Testis (tissue), 3 donors: ENCODE results near the gene CMKLR1. TPM values are rescaled to one million over a fixed set of nuclear protein-coding genes. Genes with fewer than 3 reads are reported as not detected.

Experiments
- DNase-seq: peaks from one replicate; pipeline ENCODE4 v3.0.0-alpha.2; 2019
- H3K27ac ChIP-seq, 2 donors: fragments of 200-600 bp; sonication (generic); one replicate each; pipeline ENCODE4 v1.5.1; 2019
- H3K27me3 ChIP-seq: fragments of 200-600 bp; sonication (generic); one replicate; pipeline ENCODE4 v1.5.1; 2019
- H3K36me3 ChIP-seq: fragments of 200-600 bp; sonication (generic); one replicate; pipeline ENCODE4 v1.5.1; 2017; ENCODE audit warnings: low read depth; ENCODE audit errors: missing control alignments
- H3K4me1 ChIP-seq: fragments of 200-600 bp; sonication (generic); one replicate; pipeline ENCODE4 v1.5.1; 2019
- H3K4me3 ChIP-seq, 2 donors: fragments of 200-600 bp; sonication (generic); one replicate each; pipeline ENCODE4 v1.5.1; 2017 to 2019
- H3K9me3 ChIP-seq: fragments of 200-600 bp; sonication (generic); one replicate; pipeline ENCODE4 v1.5.1; 2017
- POLR2A ChIP-seq: fragments of 450-650 bp; IDR thresholded peaks from one replicate; pipeline ENCODE4 v1.6.1; 2017; ENCODE audit warnings: antibody characterized with exemption, mild to moderate bottlenecking, moderate library complexity
- WGBS, 2 donors: methylation state at CpG; one replicate each; pipeline ENCODE4 v1.1.5; 2018; 5-methylcytosine and 5-hydroxymethylcytosine counted together
- intact Hi-C: fragments of 100-400 bp; cut with DNase I; formaldehyde crosslinking; loops from one replicate; pipeline ENCODE4 v1.15.1; 2023; ENCODE audit warnings: low total_unique reads
- polyA plus RNA-seq: library from polyadenylated mRNA; stranded (reverse); fragments of 350-450 nt; fragmentation: Illumina TruSeq; extraction: RNeasy Lipid Tissue Mini Kit (QIAGEN cat#74804); gene quantifications from one replicate; pipeline ENCODE4 v1.2.3, GENCODE V29; 2014; ENCODE audit warnings: low read depth, low replicate concordance; ENCODE audit not compliant: insufficient read depth
- total RNA-seq, 2 donors: library from RNA; depleted of rRNA; stranded (reverse); fragments of >200 nt; gene quantifications; one replicate each; pipeline ENCODE4 v1.2.3, GENCODE V29; 2016
- TF ChIP-seq, protein P1 (sequence below), 3 experiments: fragments of 450-650 bp in 2 of 3; fragments of 200-600 bp in 1 of 3; sonication (generic) in 1 of 3; IDR thresholded peaks; one replicate each; pipeline ENCODE4 v1.5.1; 2016 to 2019; ENCODE audit warnings: antibody characterized with exemption in 3 of 3, mild to moderate bottlenecking in 2 of 3, moderate library complexity in 1 of 3

Gene CMKLR1
- total and polyA plus RNA-seq, 3 donors from 2014 or later = 2.4 to 9.5 (median 4.8) TPM

DNA sequence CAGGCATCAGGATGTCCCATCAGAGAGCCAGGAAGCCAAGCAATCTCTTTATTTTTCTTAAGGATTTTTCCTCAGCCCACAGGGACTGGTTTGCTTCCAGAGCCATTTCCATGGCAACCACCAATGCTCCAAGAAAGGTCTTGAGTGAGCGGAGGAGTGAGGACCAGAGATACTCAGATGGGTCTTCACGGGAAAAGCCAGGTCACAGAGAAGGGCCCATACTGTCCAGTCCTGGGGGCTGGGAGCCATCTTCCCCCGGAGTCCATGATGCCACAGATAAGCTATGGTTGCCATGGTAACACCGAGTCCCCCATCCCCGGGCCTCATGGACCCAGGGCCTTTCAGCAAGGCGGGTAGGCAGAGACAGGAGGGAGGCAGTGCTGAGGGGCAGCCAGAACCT lies 28.6 kb downstream of the CMKLR1 start:
- peaks cover 32% of the 10 kb centered on the region for H3K4me1 ChIP-seq
- H3K9me3 ChIP-seq = no peaks in the 10 kb centered on the region
- TF ChIP-seq, protein P1, sequence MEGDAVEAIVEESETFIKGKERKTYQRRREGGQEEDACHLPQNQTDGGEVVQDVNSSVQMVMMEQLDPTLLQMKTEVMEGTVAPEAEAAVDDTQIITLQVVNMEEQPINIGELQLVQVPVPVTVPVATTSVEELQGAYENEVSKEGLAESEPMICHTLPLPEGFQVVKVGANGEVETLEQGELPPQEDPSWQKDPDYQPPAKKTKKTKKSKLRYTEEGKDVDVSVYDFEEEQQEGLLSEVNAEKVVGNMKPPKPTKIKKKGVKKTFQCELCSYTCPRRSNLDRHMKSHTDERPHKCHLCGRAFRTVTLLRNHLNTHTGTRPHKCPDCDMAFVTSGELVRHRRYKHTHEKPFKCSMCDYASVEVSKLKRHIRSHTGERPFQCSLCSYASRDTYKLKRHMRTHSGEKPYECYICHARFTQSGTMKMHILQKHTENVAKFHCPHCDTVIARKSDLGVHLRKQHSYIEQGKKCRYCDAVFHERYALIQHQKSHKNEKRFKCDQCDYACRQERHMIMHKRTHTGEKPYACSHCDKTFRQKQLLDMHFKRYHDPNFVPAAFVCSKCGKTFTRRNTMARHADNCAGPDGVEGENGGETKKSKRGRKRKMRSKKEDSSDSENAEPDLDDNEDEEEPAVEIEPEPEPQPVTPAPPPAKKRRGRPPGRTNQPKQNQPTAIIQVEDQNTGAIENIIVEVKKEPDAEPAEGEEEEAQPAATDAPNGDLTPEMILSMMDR (IDR thresholded peaks at IDR 0.05) = no peak
- TF ChIP-seq POLR2A = no peak
- H3K4me3 ChIP-seq = no peak overlapping the region
- no peaks in the 10 kb centered on the region for H3K36me3 ChIP-seq
- DNase-seq = peak; percentile 27
- intact Hi-C loops = no loop called here
- no peaks in the 10 kb centered on the region for H3K27me3 ChIP-seq
- H3K27ac ChIP-seq = no peak overlapping the region
- 58 to 64% methylated on average over 5 to 6 of the region's 6 CpGs for WGBS, 2 donors

DNA sequence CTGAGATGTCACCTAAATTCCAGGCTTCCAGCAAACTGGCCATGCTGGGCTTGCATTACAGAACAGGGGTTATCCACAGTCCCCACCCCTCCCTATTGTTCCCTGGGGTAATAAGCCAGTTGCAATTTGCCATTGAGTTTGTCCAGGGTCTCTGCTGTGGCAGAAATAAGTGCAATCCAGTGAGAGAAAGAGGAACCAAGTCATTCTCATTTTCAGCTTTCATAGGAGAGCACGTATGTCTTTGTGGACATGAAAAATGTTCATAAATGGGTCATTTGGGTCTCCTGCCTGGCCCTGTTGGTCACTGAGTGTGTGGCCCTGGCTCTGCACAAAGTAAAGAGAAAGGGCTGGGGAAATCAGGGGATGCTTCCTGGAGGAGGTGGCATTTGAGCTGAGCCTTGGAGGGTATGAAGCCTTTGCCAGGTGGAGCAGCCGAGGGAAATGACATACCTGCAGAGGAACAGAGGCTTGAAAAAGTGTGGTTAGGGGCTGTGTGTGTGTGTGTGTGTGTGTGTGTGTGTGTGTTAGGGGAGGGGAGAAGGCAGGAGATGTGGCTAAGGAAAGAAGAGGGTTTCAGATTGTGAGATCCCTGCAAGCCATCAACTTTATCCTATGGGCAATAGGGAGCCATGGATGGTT lies 29.3 kb downstream of the CMKLR1 start:
- Histone ChIP-seq H3K4me3 (no peak overlapping the region), H3K27ac (no peak overlapping the region), H3K36me3 (no peaks in the 10 kb centered on the region), H3K27me3 (no peaks in the 10 kb centered on the region), H3K9me3 (no peaks in the 10 kb centered on the region), H3K4me1 (peaks cover 39% of the 10 kb centered on the region)
- intact Hi-C loops = no loop called here
- no peak for DNase-seq
- no peak for TF ChIP-seq POLR2A
- TF ChIP-seq, protein P1 (IDR thresholded peaks at IDR 0.05) = no peak
- WGBS, 2 donors = 92 to 100% methylated on average over 2 of the region's 2 CpGs

DNA sequence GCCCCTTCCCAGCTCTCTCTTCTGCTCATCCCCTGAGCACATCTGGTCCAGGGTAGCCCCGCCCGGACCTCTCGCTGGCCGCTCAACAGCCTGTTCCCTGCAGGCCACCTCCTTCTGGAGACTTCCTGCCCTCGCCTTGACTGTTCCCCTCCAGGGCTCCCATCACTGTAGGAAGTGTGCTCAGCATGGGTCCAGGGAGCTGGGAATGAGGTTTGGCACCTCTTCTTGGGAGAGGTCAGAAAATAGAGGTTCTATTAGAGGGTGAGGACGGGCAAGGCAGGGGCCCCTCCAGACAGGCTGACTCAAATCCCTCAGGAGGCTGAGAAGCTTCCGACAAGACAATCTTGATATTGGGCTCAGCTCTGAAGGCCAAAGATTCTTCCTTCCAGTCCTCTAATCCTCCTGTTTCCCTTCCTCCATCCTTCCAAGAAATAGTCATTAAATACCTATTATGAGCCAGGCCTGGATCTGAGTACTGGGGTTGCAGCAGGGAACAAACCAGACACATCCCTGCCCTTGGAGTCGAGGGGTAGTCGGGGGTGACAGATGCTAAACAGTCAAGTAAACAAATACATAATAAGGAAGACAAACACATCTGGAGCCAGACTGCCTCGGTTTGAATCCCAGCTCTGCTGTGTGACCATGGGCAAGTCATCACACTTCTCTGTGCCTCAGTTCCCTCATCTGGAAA lies 30.6 kb downstream of the CMKLR1 start:
- Histone ChIP-seq H3K27ac (no peak overlapping the region), H3K36me3 (no peaks in the 10 kb centered on the region), H3K4me3 (no peak overlapping the region), H3K9me3 (no peaks in the 10 kb centered on the region), H3K4me1 (peaks cover 50% of the 10 kb centered on the region), H3K27me3 (no peaks in the 10 kb centered on the region)
- intact Hi-C loops = no loop called here
- TF ChIP-seq, protein P1 (IDR thresholded peaks at IDR 0.05) = no peak
- TF ChIP-seq POLR2A = no peak
- DNase-seq = no peak
- WGBS, 2 donors = 43 to 58% methylated on average over 10 of the region's 10 CpGs

DNA sequence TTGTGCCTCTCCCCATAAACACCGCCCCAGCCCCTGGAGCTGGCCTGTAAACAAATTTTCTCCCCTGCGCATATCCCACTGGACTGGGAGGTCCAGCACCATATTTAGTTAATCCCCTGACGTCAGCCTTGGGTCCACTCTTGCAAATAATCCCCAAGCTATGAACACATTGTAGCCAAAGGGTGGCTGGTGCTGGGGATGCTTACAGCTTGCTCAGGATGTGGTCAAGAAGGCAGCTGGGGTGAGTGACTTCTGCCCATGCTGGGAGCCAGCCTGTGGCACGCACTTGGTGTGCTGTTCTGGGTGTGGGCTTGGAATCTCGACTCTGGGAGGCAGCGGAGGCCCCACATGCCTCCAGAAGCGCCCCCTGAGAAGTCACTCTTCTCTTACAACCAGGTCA lies 32.1 kb downstream of the CMKLR1 start:
- no peak for DNase-seq
- Histone ChIP-seq H3K9me3 (no peaks in the 10 kb centered on the region), H3K36me3 (no peaks in the 10 kb centered on the region), H3K27ac (peak overlapping the region in 1 of 2 donors; percentile 88), H3K4me1 (peaks cover 50% of the 10 kb centered on the region), H3K27me3 (no peaks in the 10 kb centered on the region), H3K4me3 (no peak overlapping the region)
- WGBS, 2 donors = 82 to 90% methylated on average over 4 to 7 of the region's 7 CpGs
- intact Hi-C loops = no loop called here
- TF ChIP-seq, protein P1 (IDR thresholded peaks at IDR 0.05) = no peak
- TF ChIP-seq POLR2A = no peak

DNA sequence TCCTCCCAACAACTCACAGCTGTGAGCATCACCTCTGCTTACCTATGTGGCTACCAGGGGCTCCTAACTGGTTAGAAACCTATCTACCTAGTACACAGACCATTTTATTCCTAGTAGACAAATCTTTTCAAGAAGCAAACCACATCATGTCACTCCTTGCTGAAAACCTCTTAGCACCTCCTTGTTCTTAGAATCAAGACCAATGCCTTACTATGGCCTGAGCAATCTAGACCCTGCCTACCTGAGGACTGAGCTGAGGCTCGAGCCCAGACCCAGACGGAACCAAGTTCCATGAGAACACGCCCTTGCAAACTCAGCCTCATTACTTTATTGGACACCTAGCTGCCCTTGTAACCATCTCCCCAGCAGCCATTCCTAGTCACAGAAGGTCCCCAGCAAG lies 32.6 kb downstream of the CMKLR1 start:
- Histone ChIP-seq H3K36me3 (no peaks in the 10 kb centered on the region), H3K4me3 (no peak overlapping the region), H3K27ac (peak overlapping the region in 1 of 2 donors; percentile 88), H3K27me3 (no peaks in the 10 kb centered on the region), H3K9me3 (no peaks in the 10 kb centered on the region), H3K4me1 (peaks cover 50% of the 10 kb centered on the region)
- TF ChIP-seq, protein P1 (IDR thresholded peaks at IDR 0.05) = no peak
- WGBS, 2 donors = 95% methylated on average over 3 of the region's 3 CpGs
- DNase-seq = no peak
- intact Hi-C loops = no loop called here
